ENCODE measurements around the gene RAB7B. TPM values are rescaled to one million over a fixed set of nuclear protein-coding genes. Genes with fewer than 3 reads are reported as not detected.

RAB7B gene
- total and polyA plus RNA-seq, 2 of the 4 experiments (the other 2 are of a cell fraction) = 9.1 to 14.7 TPM

DNA sequence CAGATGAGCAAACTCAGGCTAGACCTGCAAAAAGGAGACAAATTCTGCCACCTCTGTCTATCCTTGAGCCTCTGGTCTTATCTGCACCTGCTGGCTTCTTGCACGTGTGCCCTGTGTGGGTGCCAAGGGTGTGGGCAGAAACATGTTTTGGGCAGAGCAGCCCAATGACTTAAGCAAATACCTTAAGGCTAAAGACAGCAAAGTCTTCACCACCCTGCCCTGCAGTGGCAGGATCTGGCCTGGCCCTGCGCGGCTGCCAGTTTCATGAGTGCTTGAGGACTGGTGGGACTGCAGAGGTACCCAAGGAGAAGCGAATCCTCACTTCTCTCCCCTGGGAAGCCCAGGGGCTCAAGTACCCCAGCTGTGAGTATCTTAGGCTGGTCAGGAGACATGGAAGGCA, 56.2 kb downstream of the RAB7B start:
- no peak overlapping the region for H4K8ac ChIP-seq (ENCODE audit: low read depth in 2 of 2, low read length in 2 of 2)
- no peak overlapping the region for H2AK5ac ChIP-seq (ENCODE audit: low read depth, low read length)
- no peak overlapping the region for H3K4me3 ChIP-seq (ENCODE audit: insufficient read depth, low read depth, low read length)
- no peak overlapping the region for H4K5ac ChIP-seq (ENCODE audit: low read depth, low read length)
- CTCF ChIA-PET = no interaction called here
- peaks cover 3% of the 10 kb centered on the region; the same call in 1 of the 2 replicates for H3K9me1 ChIP-seq (ENCODE audit: insufficient read depth, low read length)
- H3K27ac ChIP-seq (ENCODE audit: insufficient read depth, low read length) = no peak overlapping the region
- no peak overlapping the region for H3K9ac ChIP-seq (ENCODE audit: low read depth, low read length)
- BruUV-seq (replicated peaks) = no TSS peak
- H2AK9ac ChIP-seq (replicated peaks; ENCODE audit: low read depth, low read length, poor library complexity) = no peak overlapping the region
- H3K18ac ChIP-seq (ENCODE audit: low read depth, low read length) = no peak overlapping the region
- WGBS, 2 experiments (ENCODE audit: extremely low coverage in 2 of 2, insufficient read length in 1 of 2) = no CpG with 5 or more reads among the region's 4 CpGs
- no peak overlapping the region for H2AFZ ChIP-seq (replicated peaks; ENCODE audit: low read length, poor library complexity)
- ATAC-seq (ENCODE audit: low read depth) (no peak), DNase-seq (no peak)
- no peaks in the 10 kb centered on the region for H3K79me1 ChIP-seq (ENCODE audit: low read depth in 1 of 2, low read length in 2 of 2)
- no peak overlapping the region for H2BK120ac ChIP-seq (ENCODE audit: low read depth, low read length)
- H3K4me1 ChIP-seq (ENCODE audit: control insufficient read depth, insufficient read depth, low read length) = no peaks in the 10 kb centered on the region
- H2BK5ac ChIP-seq (ENCODE audit: low read depth, low read length, poor library complexity, severe bottlenecking) = no peak overlapping the region
- H3K14ac ChIP-seq (replicated peaks; ENCODE audit: low read depth, low read length) = 0 out of 2 replicates have a peak overlapping the region, but pooled peaks have one; percentile 22
- TF ChIP-seq MXI1 (IDR thresholded peaks at IDR 0.05; ENCODE audit: borderline replicate concordance, low read depth, low read length) (no peak), RAD21 (IDR thresholded peaks at IDR 0.05; ENCODE audit: low read length) (no peak)
- TF ChIP-seq, protein P1, sequence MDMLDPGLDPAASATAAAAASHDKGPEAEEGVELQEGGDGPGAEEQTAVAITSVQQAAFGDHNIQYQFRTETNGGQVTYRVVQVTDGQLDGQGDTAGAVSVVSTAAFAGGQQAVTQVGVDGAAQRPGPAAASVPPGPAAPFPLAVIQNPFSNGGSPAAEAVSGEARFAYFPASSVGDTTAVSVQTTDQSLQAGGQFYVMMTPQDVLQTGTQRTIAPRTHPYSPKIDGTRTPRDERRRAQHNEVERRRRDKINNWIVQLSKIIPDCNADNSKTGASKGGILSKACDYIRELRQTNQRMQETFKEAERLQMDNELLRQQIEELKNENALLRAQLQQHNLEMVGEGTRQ (IDR thresholded peaks at IDR 0.05; ENCODE audit: low read depth, low read length) = no peak
- H3K4ac ChIP-seq (ENCODE audit: low read depth, low read length) = no peak overlapping the region
- POLR2A ChIA-PET (ENCODE audit: unreplicated experiment) = no interaction called here
- H2BK15ac ChIP-seq (ENCODE audit: low read depth, low read length) = no peak overlapping the region
- no peak overlapping the region for H2BK20ac ChIP-seq (ENCODE audit: low read depth, low read length)
- peaks cover 68% of the 10 kb centered on the region for H3K27me3 ChIP-seq (ENCODE audit: control insufficient read depth, insufficient read depth, low read length)
- H3K4me2 ChIP-seq (ENCODE audit: low read depth, low read length) = no peak overlapping the region
- H3K36me3 ChIP-seq (ENCODE audit: control insufficient read depth, insufficient read depth, low read length) = no peaks in the 10 kb centered on the region
- H4K20me1 ChIP-seq (ENCODE audit: insufficient read depth, low read length) = no peaks in the 10 kb centered on the region
- H3K23ac ChIP-seq (ENCODE audit: low read depth, low read length) = no peak overlapping the region
- intact Hi-C loops (cut with micrococcal nuclease) (no loop called here), in situ Hi-C loops (cut with MboI; ENCODE audit: low sequenced_read_pairs) (no loop called here), dilution Hi-C loops (cut with HindIII; ENCODE audit: low sequenced_read_pairs, unreplicated experiment) (no loop called here)
- H4K91ac ChIP-seq (ENCODE audit: insufficient read depth, low read depth, low read length) = no peak overlapping the region
- H3K9me3 ChIP-seq (ENCODE audit: control insufficient read depth, insufficient read depth, low read length) = no peaks in the 10 kb centered on the region
- H3K56ac ChIP-seq (ENCODE audit: extremely low read depth, insufficient read depth, low read length) = no peak overlapping the region

Measured in IMR-90 (cell line).